ENCODE measurements around the gene ZNF681.
"Not testable (repeated sequence)": the region's sequence is repeated elsewhere in the genome, so short reads cannot be mapped to it uniquely, and the experiment has no call there.

Gene ZNF681

DNA sequence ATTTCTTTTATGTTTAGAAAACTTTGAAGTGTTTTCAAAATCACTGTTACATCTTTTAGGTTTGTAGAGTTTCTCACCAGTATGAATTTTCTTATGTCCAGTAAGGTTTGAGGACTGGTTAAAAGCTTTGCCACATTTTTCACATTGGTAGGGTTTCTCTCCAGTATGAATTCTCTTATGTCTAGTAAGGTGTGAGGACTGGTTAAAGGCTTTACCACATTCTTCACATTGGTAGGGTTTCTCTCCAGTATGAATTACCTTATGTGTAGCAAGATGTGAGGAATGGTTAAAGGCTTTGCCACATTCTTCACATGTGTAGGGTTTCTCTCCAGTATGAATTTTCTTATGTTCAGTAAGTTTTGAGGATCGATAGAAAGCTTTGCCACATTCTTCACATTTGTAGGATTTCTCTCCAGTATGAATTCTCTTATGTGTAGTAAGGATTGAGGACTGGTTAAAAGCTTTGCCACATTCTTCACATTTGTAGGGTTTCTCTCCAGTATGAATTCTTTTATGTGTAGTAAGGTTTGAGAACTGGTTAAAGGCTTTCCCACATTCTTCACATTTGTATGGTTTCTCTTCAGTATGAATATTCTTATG, 15.0 kb downstream of the ZNF681 start:
- peak overlapping the region; percentile 41 for H3K4me3 ChIP-seq (ENCODE audit: low read length)
- H3K27me3 ChIP-seq (replicated peaks; ENCODE audit: control insufficient read depth, insufficient read depth, low read length); H3K36me3 ChIP-seq (ENCODE audit: control insufficient read depth, insufficient read depth, low read length, severe bottlenecking); H3K9ac ChIP-seq (ENCODE audit: low read length); H3K4me1 ChIP-seq (ENCODE audit: control insufficient read depth, insufficient read depth, low read length); DNase-seq (ENCODE audit: low read depth): not testable (repeated sequence)
- H3K9me3 ChIP-seq (ENCODE audit: control insufficient read depth, low read length) = peaks cover 52% of the 10 kb centered on the region

- H3K27me3 ChIP-seq (replicated peaks; ENCODE audit: control insufficient read depth, insufficient read depth, low read length); H3K9me3 ChIP-seq (ENCODE audit: control insufficient read depth, low read length); DNase-seq (ENCODE audit: low read depth); H3K9ac ChIP-seq (ENCODE audit: low read length); H3K4me3 ChIP-seq (ENCODE audit: low read length); H3K36me3 ChIP-seq (ENCODE audit: control insufficient read depth, insufficient read depth, low read length, severe bottlenecking); H3K4me1 ChIP-seq (ENCODE audit: control insufficient read depth, insufficient read depth, low read length): not testable (repeated sequence)
Observed at GRCh38 chr19:23730729-23731465, 27.8 kb downstream of the ZNF681 start.

- H3K4me3 ChIP-seq (ENCODE audit: low read length); DNase-seq (ENCODE audit: low read depth); H3K9ac ChIP-seq (ENCODE audit: low read length): not testable (repeated sequence)
Observed at GRCh38 chr19:23724161-23724560, 34.5 kb downstream of the ZNF681 start.

DNA sequence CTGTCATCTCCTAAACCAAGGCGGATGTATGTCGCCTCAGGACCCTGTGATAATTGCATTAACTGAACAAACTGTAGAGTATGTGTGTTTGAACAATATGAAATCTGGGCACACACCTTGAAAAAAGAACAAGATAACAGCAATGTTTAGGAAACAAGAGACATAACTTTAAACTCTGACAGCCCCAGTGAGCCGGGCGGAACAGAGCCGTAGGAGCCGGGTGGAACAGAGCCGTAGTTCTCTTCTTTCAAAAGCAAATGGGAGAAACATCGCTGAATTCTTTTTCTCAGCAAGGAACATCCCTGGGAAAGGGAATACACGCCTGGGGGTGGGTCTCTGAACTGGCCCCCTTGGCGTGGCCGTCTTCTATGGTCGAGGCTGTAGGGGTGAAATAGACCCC, 39.9 kb downstream of the ZNF681 start:
- no peak overlapping the region for H3K4me3 ChIP-seq (ENCODE audit: low read length)
- H3K27me3 ChIP-seq (replicated peaks; ENCODE audit: control insufficient read depth, insufficient read depth, low read length) = no peaks in the 10 kb centered on the region
- H3K4me1 ChIP-seq (ENCODE audit: control insufficient read depth, insufficient read depth, low read length) = no peaks in the 10 kb centered on the region
- no peaks in the 10 kb centered on the region for H3K36me3 ChIP-seq (ENCODE audit: control insufficient read depth, insufficient read depth, low read length, severe bottlenecking)
- H3K9ac ChIP-seq (ENCODE audit: low read length) = no peak overlapping the region
- DNase-seq (ENCODE audit: low read depth) = no peak
- H3K9me3 ChIP-seq (ENCODE audit: control insufficient read depth, low read length) = peaks cover 10% of the 10 kb centered on the region

More at GRCh38 chr19:23724161-23724560, 34.5 kb downstream of the ZNF681 start:
- not testable (repeated sequence) for H3K4me1 ChIP-seq (ENCODE audit: control insufficient read depth, insufficient read depth, low read length); H3K27me3 ChIP-seq (replicated peaks; ENCODE audit: control insufficient read depth, insufficient read depth, low read length); H3K36me3 ChIP-seq (ENCODE audit: control insufficient read depth, insufficient read depth, low read length, severe bottlenecking)
- peaks cover 16% of the 10 kb centered on the region for H3K9me3 ChIP-seq (ENCODE audit: control insufficient read depth, low read length)

DNA sequence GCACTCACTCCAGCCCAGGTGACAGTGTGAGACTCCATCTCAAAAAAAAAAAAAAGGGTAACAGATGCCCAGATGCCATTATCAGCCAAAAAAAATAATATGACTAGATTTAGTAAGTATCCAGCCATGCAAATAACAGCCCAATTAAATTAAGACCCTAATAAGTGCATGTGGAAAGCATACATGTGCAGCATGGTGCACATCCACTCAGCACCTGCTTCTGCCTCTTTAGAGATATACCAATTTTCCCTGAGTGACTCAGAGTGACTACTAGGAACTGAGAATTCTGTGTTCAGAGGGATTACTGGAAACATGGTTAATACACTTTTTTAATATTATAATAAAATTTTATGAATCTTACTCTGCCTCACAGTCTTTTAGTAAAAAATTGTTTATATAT, 41.9 kb downstream of the ZNF681 start:
- no peak for DNase-seq (ENCODE audit: low read depth)
- H3K36me3 ChIP-seq (ENCODE audit: control insufficient read depth, insufficient read depth, low read length, severe bottlenecking) = no peaks in the 10 kb centered on the region
- H3K9me3 ChIP-seq (ENCODE audit: control insufficient read depth, low read length) = peaks cover 4% of the 10 kb centered on the region
- no peak overlapping the region for H3K4me3 ChIP-seq (ENCODE audit: low read length)
- no peaks in the 10 kb centered on the region for H3K27me3 ChIP-seq (replicated peaks; ENCODE audit: control insufficient read depth, insufficient read depth, low read length)
- no peak overlapping the region for H3K9ac ChIP-seq (ENCODE audit: low read length)
- H3K4me1 ChIP-seq (ENCODE audit: control insufficient read depth, insufficient read depth, low read length) = no peaks in the 10 kb centered on the region

GRCh38 chr19:23709347-23709746, 49.3 kb downstream of the ZNF681 start:
- H3K4me3 ChIP-seq (ENCODE audit: low read length) = no peak overlapping the region
- no peak for DNase-seq (ENCODE audit: low read depth)
- no peaks in the 10 kb centered on the region for H3K9me3 ChIP-seq (ENCODE audit: control insufficient read depth, low read length)
- H3K4me1 ChIP-seq (ENCODE audit: control insufficient read depth, insufficient read depth, low read length) = no peaks in the 10 kb centered on the region
- H3K9ac ChIP-seq (ENCODE audit: low read length) = no peak overlapping the region
- H3K27me3 ChIP-seq (replicated peaks; ENCODE audit: control insufficient read depth, insufficient read depth, low read length) = no peaks in the 10 kb centered on the region
- no peaks in the 10 kb centered on the region for H3K36me3 ChIP-seq (ENCODE audit: control insufficient read depth, insufficient read depth, low read length, severe bottlenecking)

DNA sequence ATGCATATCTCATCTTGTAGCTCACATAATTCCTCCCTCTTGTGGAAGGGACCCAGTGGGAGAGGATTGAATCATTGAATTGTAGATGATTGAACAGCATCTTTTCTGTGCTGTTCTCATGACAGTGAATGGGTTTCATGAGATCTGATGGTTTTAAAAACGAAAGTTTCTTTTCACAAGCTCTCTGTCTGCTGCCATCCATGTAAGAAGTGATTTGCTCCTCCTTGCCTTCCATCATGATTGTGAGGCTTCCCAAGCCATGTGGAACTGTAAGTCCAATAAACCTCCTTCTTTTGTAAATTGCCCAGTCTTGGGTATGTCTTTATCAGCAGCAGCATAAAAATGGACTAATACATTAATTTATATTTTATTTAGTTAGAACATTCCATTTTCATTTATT, 52.0 kb downstream of the ZNF681 start:
- no peaks in the 10 kb centered on the region for H3K36me3 ChIP-seq (ENCODE audit: control insufficient read depth, insufficient read depth, low read length, severe bottlenecking)
- H3K4me1 ChIP-seq (ENCODE audit: control insufficient read depth, insufficient read depth, low read length) = no peaks in the 10 kb centered on the region
- H3K9me3 ChIP-seq (ENCODE audit: control insufficient read depth, low read length) = no peaks in the 10 kb centered on the region
- no peak overlapping the region for H3K4me3 ChIP-seq (ENCODE audit: low read length)
- H3K27me3 ChIP-seq (replicated peaks; ENCODE audit: control insufficient read depth, insufficient read depth, low read length) = no peaks in the 10 kb centered on the region
- DNase-seq (ENCODE audit: low read depth) = no peak
- H3K9ac ChIP-seq (ENCODE audit: low read length) = no peak overlapping the region

DNA sequence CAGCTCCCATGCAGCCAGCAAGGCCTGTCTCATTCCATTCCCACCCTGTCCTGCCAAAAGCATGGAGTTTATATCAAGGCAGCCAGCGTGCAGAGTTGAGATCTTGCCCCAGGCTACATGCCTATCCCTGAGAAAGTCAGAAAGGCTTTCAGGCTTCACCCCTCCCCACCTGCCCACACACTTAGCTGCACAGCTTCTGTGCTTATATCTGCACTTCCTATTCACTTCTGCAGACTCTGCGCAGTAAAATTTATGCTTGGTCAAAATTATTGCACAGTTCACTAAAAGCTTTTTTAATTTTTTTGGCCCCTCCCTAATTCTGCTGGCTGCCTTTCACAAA, 59.2 kb downstream of the ZNF681 start:
- no peaks in the 10 kb centered on the region for H3K9me3 ChIP-seq (ENCODE audit: control insufficient read depth, low read length)
- no peaks in the 10 kb centered on the region for H3K27me3 ChIP-seq (replicated peaks; ENCODE audit: control insufficient read depth, insufficient read depth, low read length)
- DNase-seq (ENCODE audit: low read depth) = peak; percentile 4
- H3K4me1 ChIP-seq (ENCODE audit: control insufficient read depth, insufficient read depth, low read length) = no peaks in the 10 kb centered on the region
- no peak overlapping the region for H3K4me3 ChIP-seq (ENCODE audit: low read length)
- H3K36me3 ChIP-seq (ENCODE audit: control insufficient read depth, insufficient read depth, low read length, severe bottlenecking) = no peaks in the 10 kb centered on the region
- H3K9ac ChIP-seq (ENCODE audit: low read length) = no peak overlapping the region

GRCh38 chr19:23698711-23699520, 59.8 kb downstream of the ZNF681 start:
- Histone ChIP-seq H3K9ac (ENCODE audit: low read length) (no peak overlapping the region), H3K27me3 (replicated peaks; ENCODE audit: control insufficient read depth, insufficient read depth, low read length) (no peaks in the 10 kb centered on the region), H3K4me3 (ENCODE audit: low read length) (no peak overlapping the region), H3K36me3 (ENCODE audit: control insufficient read depth, insufficient read depth, low read length, severe bottlenecking) (no peaks in the 10 kb centered on the region), H3K9me3 (ENCODE audit: control insufficient read depth, low read length) (no peaks in the 10 kb centered on the region), H3K4me1 (ENCODE audit: control insufficient read depth, insufficient read depth, low read length) (no peaks in the 10 kb centered on the region)
- no peak for DNase-seq (ENCODE audit: low read depth)

GRCh38 chr19:23692937-23693336, 65.8 kb downstream of the ZNF681 start:
- not testable (repeated sequence) for H3K36me3 ChIP-seq (ENCODE audit: control insufficient read depth, insufficient read depth, low read length, severe bottlenecking); H3K4me3 ChIP-seq (ENCODE audit: low read length); H3K9ac ChIP-seq (ENCODE audit: low read length); H3K4me1 ChIP-seq (ENCODE audit: control insufficient read depth, insufficient read depth, low read length); DNase-seq (ENCODE audit: low read depth); H3K27me3 ChIP-seq (replicated peaks; ENCODE audit: control insufficient read depth, insufficient read depth, low read length); H3K9me3 ChIP-seq (ENCODE audit: control insufficient read depth, low read length)

Measured in adipocyte (in vitro differentiated cells).